Loucy (cell line): ENCODE measurements around the gene KCNC2.

ENCODE experiments used
- H2AFZ ChIP-seq: fragments of 200-600 bp; sonication (generic); 2 replicates; pipeline ENCODE4 v1.6.0; 2016; ENCODE audit warnings: antibody characterized with exemption, mild to moderate bottlenecking, low read length, moderate library complexity
- H3F3A ChIP-seq: fragments of 200-600 bp; 2 replicates; pipeline ENCODE4 v1.6.0; 2016; ENCODE audit warnings: antibody characterized with exemption, low read depth, mild to moderate bottlenecking
- H3K27me3 ChIP-seq: fragments of 200-600 bp; sonication (generic); 2 replicates; pipeline ENCODE4 v1.6.1; 2014; ENCODE audit warnings: low read length, mild to moderate bottlenecking; ENCODE audit not compliant: insufficient read depth, poor library complexity, severe bottlenecking
- H3K36me3 ChIP-seq: fragments of 200-600 bp; sonication (generic); 2 replicates; pipeline ENCODE4 v1.6.1; 2016; ENCODE audit warnings: low read length; ENCODE audit not compliant: insufficient read depth
- H3K4me1 ChIP-seq: fragments of 200-600 bp; sonication (generic); 2 replicates; pipeline ENCODE4 v1.5.1; 2014; ENCODE audit warnings: low read length, mild to moderate bottlenecking; ENCODE audit not compliant: insufficient read depth, poor library complexity, severe bottlenecking
- H3K4me2 ChIP-seq: fragments of 200-600 bp; sonication (generic); 2 replicates; pipeline ENCODE4 v1.6.0; 2014; ENCODE audit warnings: antibody characterized with exemption, low read length, low read depth, mild to moderate bottlenecking; ENCODE audit not compliant: poor library complexity, severe bottlenecking
- H3K4me3 ChIP-seq: fragments of 200-600 bp; sonication (generic); 2 replicates; pipeline ENCODE4 v1.5.1; 2014; ENCODE audit warnings: low read length, mild to moderate bottlenecking, mixed read lengths; ENCODE audit not compliant: poor library complexity, severe bottlenecking
- H3K79me2 ChIP-seq: fragments of 200-600 bp; sonication (generic); 2 replicates; pipeline ENCODE4 v1.6.1; 2014; ENCODE audit warnings: low read length; ENCODE audit not compliant: insufficient read depth
- H3K9ac ChIP-seq: fragments of 200-600 bp; sonication (generic); 2 replicates; pipeline ENCODE4 v1.6.0; 2014; ENCODE audit warnings: mild to moderate bottlenecking, low read depth, low read length, moderate library complexity; ENCODE audit not compliant: poor library complexity, severe bottlenecking
- H3K9me2 ChIP-seq: fragments of 200-600 bp; sonication (generic); replicated peaks from 2 replicates; pipeline ENCODE4 v1.6.1; 2016; ENCODE audit warnings: low read depth, low read length, mixed read lengths
- H3K9me3 ChIP-seq: fragments of 200-600 bp; sonication (generic); 2 replicates; pipeline ENCODE4 v1.6.1; 2014; ENCODE audit warnings: mild to moderate bottlenecking, antibody characterized with exemption, low read length, low read depth; ENCODE audit not compliant: insufficient read depth
- H4K20me1 ChIP-seq: fragments of 200-600 bp; sonication (generic); 2 replicates; pipeline ENCODE4 v1.6.0; 2014; ENCODE audit warnings: antibody characterized with exemption, low read length, mild to moderate bottlenecking; ENCODE audit not compliant: insufficient read depth, poor library complexity, severe bottlenecking
- EZH2phosphoT487 ChIP-seq: fragments of 200-600 bp; IDR thresholded peaks from 2 replicates; pipeline ENCODE4 v1.6.1; 2018; ENCODE audit warnings: antibody characterized with exemption, mild to moderate bottlenecking, moderate library complexity, borderline replicate concordance
- TF ChIP-seq, protein P1 (sequence below): fragments of 200-600 bp; sonication (generic); conservative IDR thresholded peaks from 2 replicates; pipeline ENCODE4 v1.5.1; 2014; ENCODE audit warnings: mild to moderate bottlenecking, antibody characterized with exemption, low read length

The KCNC2 gene

DNA sequence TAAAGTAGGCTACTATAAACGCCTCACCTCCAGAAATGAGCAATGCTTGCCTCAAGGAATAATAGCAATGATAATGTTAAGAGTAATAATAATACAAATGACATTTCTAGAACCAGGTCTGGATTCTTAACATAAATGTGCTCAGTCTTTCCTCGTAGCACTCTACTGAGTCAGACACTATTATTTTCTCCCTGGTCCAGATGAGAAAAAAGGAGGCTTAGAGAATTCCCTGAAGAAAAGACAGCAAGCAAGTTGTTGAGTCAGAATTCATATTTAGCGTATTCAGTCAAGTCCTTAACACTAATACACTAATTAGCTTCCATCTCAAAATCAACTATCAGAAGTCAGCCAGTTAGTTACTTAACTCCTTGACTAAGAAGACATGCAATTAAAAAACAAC lies 13.2 kb downstream of the KCNC2 start:
- Histone ChIP-seq H3K9me3 (no peaks in the 10 kb centered on the region), H3K4me1 (peaks cover 3% of the 10 kb centered on the region), H3K9me2 (no peaks in the 10 kb centered on the region), H4K20me1 (no peaks in the 10 kb centered on the region), H3K27me3 (no peaks in the 10 kb centered on the region), H3K79me2 (no peaks in the 10 kb centered on the region), H3K4me3 (no peak overlapping the region), H3F3A (no peaks in the 10 kb centered on the region), H3K36me3 (no peaks in the 10 kb centered on the region), H3K9ac (no peak overlapping the region), H3K4me2 (no peak overlapping the region), H2AFZ (no peak overlapping the region)
- no peak for TF ChIP-seq EZH2phosphoT487
- TF ChIP-seq, protein P1, sequence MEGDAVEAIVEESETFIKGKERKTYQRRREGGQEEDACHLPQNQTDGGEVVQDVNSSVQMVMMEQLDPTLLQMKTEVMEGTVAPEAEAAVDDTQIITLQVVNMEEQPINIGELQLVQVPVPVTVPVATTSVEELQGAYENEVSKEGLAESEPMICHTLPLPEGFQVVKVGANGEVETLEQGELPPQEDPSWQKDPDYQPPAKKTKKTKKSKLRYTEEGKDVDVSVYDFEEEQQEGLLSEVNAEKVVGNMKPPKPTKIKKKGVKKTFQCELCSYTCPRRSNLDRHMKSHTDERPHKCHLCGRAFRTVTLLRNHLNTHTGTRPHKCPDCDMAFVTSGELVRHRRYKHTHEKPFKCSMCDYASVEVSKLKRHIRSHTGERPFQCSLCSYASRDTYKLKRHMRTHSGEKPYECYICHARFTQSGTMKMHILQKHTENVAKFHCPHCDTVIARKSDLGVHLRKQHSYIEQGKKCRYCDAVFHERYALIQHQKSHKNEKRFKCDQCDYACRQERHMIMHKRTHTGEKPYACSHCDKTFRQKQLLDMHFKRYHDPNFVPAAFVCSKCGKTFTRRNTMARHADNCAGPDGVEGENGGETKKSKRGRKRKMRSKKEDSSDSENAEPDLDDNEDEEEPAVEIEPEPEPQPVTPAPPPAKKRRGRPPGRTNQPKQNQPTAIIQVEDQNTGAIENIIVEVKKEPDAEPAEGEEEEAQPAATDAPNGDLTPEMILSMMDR: no peak

GRCh38 chr12:75194250-75194649 lies 15.4 kb downstream of the KCNC2 start:
- Histone ChIP-seq H3K9me2 (no peaks in the 10 kb centered on the region), H3K36me3 (no peaks in the 10 kb centered on the region), H3F3A (no peaks in the 10 kb centered on the region), H4K20me1 (no peaks in the 10 kb centered on the region), H3K27me3 (no peaks in the 10 kb centered on the region), H3K79me2 (no peaks in the 10 kb centered on the region), H3K9me3 (no peaks in the 10 kb centered on the region), H2AFZ (no peak overlapping the region), H3K4me3 (no peak overlapping the region), H3K9ac (no peak overlapping the region), H3K4me2 (no peak overlapping the region), H3K4me1 (no peaks in the 10 kb centered on the region)
- TF ChIP-seq, protein P1: no peak
- TF ChIP-seq EZH2phosphoT487: no peak

- Histone ChIP-seq H3K79me2 (no peaks in the 10 kb centered on the region), H3K9me3 (no peaks in the 10 kb centered on the region)
- TF ChIP-seq, protein P1: no peak
- TF ChIP-seq EZH2phosphoT487: no peak
Measured at GRCh38 chr12:75192196-75192595, 17.4 kb downstream of the KCNC2 start.

More at GRCh38 chr12:75192196-75192595, 17.4 kb downstream of the KCNC2 start:
- Histone ChIP-seq H3K9me2 (no peaks in the 10 kb centered on the region), H3K4me1 (no peaks in the 10 kb centered on the region), H3K36me3 (no peaks in the 10 kb centered on the region), H4K20me1 (no peaks in the 10 kb centered on the region), H3K9ac (no peak overlapping the region), H3K4me2 (no peak overlapping the region), H3F3A (no peaks in the 10 kb centered on the region), H3K27me3 (no peaks in the 10 kb centered on the region), H2AFZ (no peak overlapping the region), H3K4me3 (no peak overlapping the region)
